Panc1 (cell line): ENCODE data around the gene DNM1. TPM values are rescaled to one million over a fixed set of nuclear protein-coding genes. Genes with fewer than 3 reads are reported as not detected.

ENCODE experiments used
- ATAC-seq: fragments of 200-7000 bp; cut with Tn5 transposase; 2 replicates; pipeline ENCODE4 v1.9.1; 2020; ENCODE audit warnings: mild to moderate bottlenecking, moderate library complexity
- BruUV-seq: library from RNA; stranded (reverse); fragments of 400-500 nt; replicated peaks from 2 replicates; lab custom pipeline; 2021; lab: Mats Ljungman, UMichigan
- CTCF ChIA-PET: fragments of 300-600 bp; sonication (Branson Sonifier 250); formaldehyde crosslinking; loops from one replicate; lab custom pipeline; 2022; ENCODE audit warnings: antibody characterized with exemption; lab: Charles Lee
- POLR2A ChIA-PET: fragments of 300-600 bp; sonication (Branson Sonifier 250); formaldehyde crosslinking; loops from one replicate; lab custom pipeline; 2022; ENCODE audit warnings: antibody characterized with exemption; lab: Charles Lee
- DNase-seq: peaks from one replicate; pipeline ENCODE4 v3.0.0-alpha.2; 2010; ENCODE audit warnings: low read depth, low spot score
- H3K27ac ChIP-seq: 2 replicates; pipeline ENCODE4 v1.5.1; 2011; ENCODE audit warnings: mild to moderate bottlenecking, low read length, inconsistent platforms
- H3K27me3 ChIP-seq: fragments of 200-500 bp; sonication (Bioruptor generic); 2 replicates; pipeline ENCODE4 v1.6.0; 2014; ENCODE audit warnings: low read length, inconsistent platforms; ENCODE audit not compliant: control insufficient read depth, insufficient read depth
- H3K36me3 ChIP-seq: fragments of 200-500 bp; sonication (Bioruptor generic); 2 replicates; pipeline ENCODE4 v1.5.1; 2014; ENCODE audit warnings: inconsistent platforms, mild to moderate bottlenecking, low read length, moderate library complexity; ENCODE audit not compliant: control insufficient read depth, insufficient read depth
- H3K4me1 ChIP-seq: 2 replicates; pipeline ENCODE4 v1.5.1; 2011; ENCODE audit warnings: inconsistent platforms, mild to moderate bottlenecking, low read length, moderate library complexity; ENCODE audit not compliant: control insufficient read depth, insufficient read depth
- H3K4me3 ChIP-seq, 2 experiments: 2 replicates each; pipeline ENCODE4 v1.5.1; 2011 to 2012; ENCODE audit warnings: low read depth in 2 of 2, low read length in 2 of 2, mild to moderate bottlenecking in 2 of 2, inconsistent platforms in 1 of 2, moderate library complexity in 1 of 2
- H3K9me3 ChIP-seq: fragments of 200-500 bp; sonication (Bioruptor generic); 2 replicates; pipeline ENCODE4 v1.5.1; 2014; ENCODE audit warnings: low read depth, mild to moderate bottlenecking, inconsistent platforms, low read length, moderate library complexity; ENCODE audit not compliant: control insufficient read depth, insufficient read depth
- CTCF ChIP-seq: fragments of 450-650 bp; IDR thresholded peaks from 2 replicates; pipeline ENCODE4 v1.5.1; 2017; ENCODE audit warnings: mild to moderate bottlenecking
- POLR2AphosphoS5 ChIP-seq: IDR thresholded peaks from 2 replicates; pipeline ENCODE4 v1.6.1; 2012; ENCODE audit warnings: mild to moderate bottlenecking, low read depth, low read length, moderate library complexity
- SIN3A ChIP-seq: IDR thresholded peaks from 2 replicates; pipeline ENCODE4 v1.6.1; 2012; ENCODE audit warnings: low read depth, mild to moderate bottlenecking, low read length, moderate library complexity, borderline replicate concordance; ENCODE audit not compliant: insufficient read depth
- TCF7L2 ChIP-seq: IDR thresholded peaks from 2 replicates; pipeline ENCODE4 v1.6.1; 2011; ENCODE audit warnings: mild to moderate bottlenecking, low read depth, low read length, inconsistent platforms
- in situ Hi-C: cut with HindIII; loops from 2 replicates; pipeline ENCODE4 v1.10.0; 2016; ENCODE audit warnings: low sequenced_read_pairs, low pct_unique_long_range_greater_than_20kb
- intact Hi-C: fragments of 100-400 bp; cut with micrococcal nuclease; formaldehyde crosslinking; loops from one replicate; pipeline ENCODE4 v1.10.0; 2022; ENCODE audit not compliant: unreplicated experiment
- total RNA-seq: library from RNA; stranded (reverse); gene quantifications from one replicate; pipeline ENCODE4 v1.2.1, GENCODE V29; 2021; ENCODE audit not compliant: unreplicated experiment
- TF ChIP-seq, protein P1 (sequence below), 2 experiments: IDR thresholded peaks; 2 replicates each; pipeline ENCODE4 v1.6.1; 2011 to 2012; ENCODE audit warnings: low read depth in 2 of 2, control low read depth in 1 of 2, low read length in 1 of 2, mild to moderate bottlenecking in 1 of 2, moderate library complexity in 1 of 2; ENCODE audit not compliant: insufficient read depth in 1 of 2

Gene DNM1
- total RNA-seq, 1 experiment from 2014 or later, result 18.7 TPM

DNA sequence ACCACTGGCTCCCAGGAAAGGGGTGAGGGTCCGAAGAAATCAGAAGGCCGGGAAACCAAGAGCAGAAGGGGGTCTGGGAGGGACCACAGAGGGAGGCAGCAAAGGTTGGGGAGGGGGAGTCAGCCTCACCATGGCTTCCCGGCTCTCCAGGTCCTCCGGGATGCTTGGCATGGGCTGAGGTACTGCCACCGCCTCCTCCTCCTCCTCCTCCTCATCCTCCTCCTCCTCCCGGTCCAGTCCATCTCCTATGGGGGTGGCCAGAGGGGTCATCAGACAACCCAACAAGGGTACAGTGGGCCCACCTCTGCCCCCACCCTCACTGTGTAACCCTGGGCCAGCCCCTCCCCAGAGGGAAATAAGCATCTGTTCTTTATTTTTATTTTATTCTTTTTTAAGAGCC, 55.1 kb downstream of the DNM1 start:
- intact Hi-C loops, result no loop called here
- in situ Hi-C loops, result no loop called here
- H3K27me3 ChIP-seq, result no peaks in the 10 kb centered on the region
- ATAC-seq (no peak), DNase-seq (no peak)
- H3K27ac ChIP-seq, result no peak overlapping the region
- H3K4me3 ChIP-seq, result no peak overlapping the region
- H3K4me1 ChIP-seq, result no peaks in the 10 kb centered on the region
- CTCF ChIA-PET, result no interaction called here
- TF ChIP-seq TCF7L2 (no peak), SIN3A (no peak), POLR2AphosphoS5 (no peak), CTCF (no peak)
- TF ChIP-seq, protein P1, sequence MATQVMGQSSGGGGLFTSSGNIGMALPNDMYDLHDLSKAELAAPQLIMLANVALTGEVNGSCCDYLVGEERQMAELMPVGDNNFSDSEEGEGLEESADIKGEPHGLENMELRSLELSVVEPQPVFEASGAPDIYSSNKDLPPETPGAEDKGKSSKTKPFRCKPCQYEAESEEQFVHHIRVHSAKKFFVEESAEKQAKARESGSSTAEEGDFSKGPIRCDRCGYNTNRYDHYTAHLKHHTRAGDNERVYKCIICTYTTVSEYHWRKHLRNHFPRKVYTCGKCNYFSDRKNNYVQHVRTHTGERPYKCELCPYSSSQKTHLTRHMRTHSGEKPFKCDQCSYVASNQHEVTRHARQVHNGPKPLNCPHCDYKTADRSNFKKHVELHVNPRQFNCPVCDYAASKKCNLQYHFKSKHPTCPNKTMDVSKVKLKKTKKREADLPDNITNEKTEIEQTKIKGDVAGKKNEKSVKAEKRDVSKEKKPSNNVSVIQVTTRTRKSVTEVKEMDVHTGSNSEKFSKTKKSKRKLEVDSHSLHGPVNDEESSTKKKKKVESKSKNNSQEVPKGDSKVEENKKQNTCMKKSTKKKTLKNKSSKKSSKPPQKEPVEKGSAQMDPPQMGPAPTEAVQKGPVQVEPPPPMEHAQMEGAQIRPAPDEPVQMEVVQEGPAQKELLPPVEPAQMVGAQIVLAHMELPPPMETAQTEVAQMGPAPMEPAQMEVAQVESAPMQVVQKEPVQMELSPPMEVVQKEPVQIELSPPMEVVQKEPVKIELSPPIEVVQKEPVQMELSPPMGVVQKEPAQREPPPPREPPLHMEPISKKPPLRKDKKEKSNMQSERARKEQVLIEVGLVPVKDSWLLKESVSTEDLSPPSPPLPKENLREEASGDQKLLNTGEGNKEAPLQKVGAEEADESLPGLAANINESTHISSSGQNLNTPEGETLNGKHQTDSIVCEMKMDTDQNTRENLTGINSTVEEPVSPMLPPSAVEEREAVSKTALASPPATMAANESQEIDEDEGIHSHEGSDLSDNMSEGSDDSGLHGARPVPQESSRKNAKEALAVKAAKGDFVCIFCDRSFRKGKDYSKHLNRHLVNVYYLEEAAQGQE (IDR thresholded peaks at IDR 0.05; ENCODE audit: insufficient read depth in 1 of 2, low read depth in 2 of 2, low read length in 1 of 2), result no peak
- H3K36me3 ChIP-seq, result no peaks in the 10 kb centered on the region
- POLR2A ChIA-PET, result no interaction called here
- H3K9me3 ChIP-seq, result no peaks in the 10 kb centered on the region
- BruUV-seq, result no TSS peak

GRCh38 chr9:128259156-128259555, 56.0 kb downstream of the DNM1 start:
- in situ Hi-C loops, result no loop called here
- ATAC-seq (no peak), DNase-seq (no peak)
- H3K4me1 ChIP-seq, result no peaks in the 10 kb centered on the region
- no peak overlapping the region for H3K27ac ChIP-seq
- H3K27me3 ChIP-seq, result no peaks in the 10 kb centered on the region
- BruUV-seq, result no TSS peak
- H3K9me3 ChIP-seq, result no peaks in the 10 kb centered on the region
- H3K36me3 ChIP-seq, result no peaks in the 10 kb centered on the region
- intact Hi-C loops, result no loop called here
- CTCF ChIA-PET, result interaction anchor here (0.6 kb wide), 2 partner anchors 78 to 667 kb away, joined by 4 to 5 read pairs; no protein-coding TSS in a partner anchor
- POLR2A ChIA-PET, result interaction anchor here (0.6 kb wide), 1 partner anchor 47 kb away, joined by 3 read pairs; no protein-coding TSS in a partner anchor
- no peak; the same call in 1 of the 2 replicates for TF ChIP-seq CTCF
- H3K4me3 ChIP-seq, result no peak overlapping the region
